H7 (cell line): ENCODE data around the gene IL6R. TPM values are rescaled to one million over a fixed set of nuclear protein-coding genes. Genes with fewer than 3 reads are reported as not detected.

ENCODE experiments used
- DNase-seq: peaks from one replicate; pipeline ENCODE4 v3.0.0; 2012
- H3K27me3 ChIP-seq: 2 replicates; pipeline ENCODE4 v1.6.0; 2011; ENCODE audit warnings: mild to moderate bottlenecking, low read length; ENCODE audit not compliant: control insufficient read depth, insufficient read depth
- H3K36me3 ChIP-seq: replicated peaks from 2 replicates; pipeline ENCODE4 v1.5.1; 2011; ENCODE audit warnings: low read length; ENCODE audit not compliant: control insufficient read depth, insufficient read depth
- H3K4me3 ChIP-seq: 2 replicates; pipeline ENCODE4 v1.5.1; 2011; ENCODE audit warnings: low read depth, mild to moderate bottlenecking, control low read depth, low read length, moderate library complexity; ENCODE audit not compliant: insufficient read depth
- total RNA-seq: library from RNA; depleted of rRNA; stranded (reverse); fragments of >200 nt; shearing (Covaris generic); gene quantifications from 2 replicates; pipeline ENCODE4 v1.2.3, GENCODE V29; 2014

IL6R gene
- total RNA-seq, 1 experiment from 2014 or later: 8.6 TPM

- Histone ChIP-seq H3K4me3 (no peak overlapping the region), H3K27me3 (peaks cover 33% of the 10 kb centered on the region)
- no peak for DNase-seq
Measured at GRCh38 chr1:154402409-154402921, 2.7 kb upstream of the IL6R start.

GRCh38 chr1:154403261-154403943, 1.7 kb upstream of the IL6R start:
- no peak for DNase-seq
- no peaks in the 10 kb centered on the region for H3K36me3 ChIP-seq
- no peak overlapping the region for H3K4me3 ChIP-seq
- peaks cover 33% of the 10 kb centered on the region for H3K27me3 ChIP-seq

More at GRCh38 chr1:154402409-154402921, 2.7 kb upstream of the IL6R start:
- H3K36me3 ChIP-seq: no peaks in the 10 kb centered on the region

- no peaks in the 10 kb centered on the region for H3K36me3 ChIP-seq
- no peak for DNase-seq
- H3K4me3 ChIP-seq: no peak overlapping the region
- peaks cover 33% of the 10 kb centered on the region for H3K27me3 ChIP-seq
Measured at GRCh38 chr1:154403983-154404382, 1.2 kb upstream of the IL6R start.

- H3K4me3 ChIP-seq: peak overlapping the region; percentile 71; the same call in 1 of the 2 replicates
- peaks cover 33% of the 10 kb centered on the region for H3K27me3 ChIP-seq
Measured at GRCh38 chr1:154404511-154404931, 622 bp upstream of the IL6R start.

GRCh38 chr1:154405747-154406571, 816 bp downstream of the IL6R start:
- no peaks in the 10 kb centered on the region for H3K36me3 ChIP-seq
- H3K4me3 ChIP-seq: peak overlapping the region; percentile 71
- peaks cover 33% of the 10 kb centered on the region for H3K27me3 ChIP-seq
- peak; percentile 67 for DNase-seq

More at GRCh38 chr1:154404511-154404931, 622 bp upstream of the IL6R start:
- no peaks in the 10 kb centered on the region for H3K36me3 ChIP-seq
- DNase-seq: no peak

GRCh38 chr1:154406572-154406879, 1.4 kb downstream of the IL6R start:
- H3K36me3 ChIP-seq: no peaks in the 10 kb centered on the region
- H3K4me3 ChIP-seq: no peak overlapping the region
- peaks cover 33% of the 10 kb centered on the region for H3K27me3 ChIP-seq
- no peak for DNase-seq

- no peak for DNase-seq
- no peak overlapping the region for H3K4me3 ChIP-seq
- peaks cover 33% of the 10 kb centered on the region for H3K27me3 ChIP-seq
- no peaks in the 10 kb centered on the region for H3K36me3 ChIP-seq
Measured at GRCh38 chr1:154406886-154407197, 1.7 kb downstream of the IL6R start.

GRCh38 chr1:154407198-154408091, 2.3 kb downstream of the IL6R start:
- H3K4me3 ChIP-seq: no peak overlapping the region
- no peak for DNase-seq
- no peaks in the 10 kb centered on the region for H3K36me3 ChIP-seq
- H3K27me3 ChIP-seq: peaks cover 33% of the 10 kb centered on the region

GRCh38 chr1:154408174-154408777, 3.1 kb downstream of the IL6R start:
- H3K27me3 ChIP-seq: peaks cover 32% of the 10 kb centered on the region
- H3K36me3 ChIP-seq: no peaks in the 10 kb centered on the region
- no peak for DNase-seq
- no peak overlapping the region for H3K4me3 ChIP-seq

GRCh38 chr1:154410185-154410827, 5.2 kb downstream of the IL6R start:
- no peaks in the 10 kb centered on the region for H3K36me3 ChIP-seq
- peaks cover 17% of the 10 kb centered on the region for H3K27me3 ChIP-seq
- H3K4me3 ChIP-seq: no peak overlapping the region
- no peak for DNase-seq

- Histone ChIP-seq H3K4me3 (no peak overlapping the region), H3K27me3 (peaks cover 6% of the 10 kb centered on the region), H3K36me3 (no peaks in the 10 kb centered on the region)
- DNase-seq: no peak
Measured at GRCh38 chr1:154411525-154411924, 6.4 kb downstream of the IL6R start.

GRCh38 chr1:154413177-154413783, 8.1 kb downstream of the IL6R start:
- no peaks in the 10 kb centered on the region for H3K36me3 ChIP-seq
- peak; percentile 23 for DNase-seq

GRCh38 chr1:154414606-154415005, 9.5 kb downstream of the IL6R start:
- DNase-seq: no peak
- Histone ChIP-seq H3K27me3 (no peaks in the 10 kb centered on the region), H3K36me3 (no peaks in the 10 kb centered on the region), H3K4me3 (no peak overlapping the region)

More at GRCh38 chr1:154413177-154413783, 8.1 kb downstream of the IL6R start:
- Histone ChIP-seq H3K4me3 (no peak overlapping the region), H3K27me3 (no peaks in the 10 kb centered on the region)
